Measurements from ENCODE around the gene BAIAP2L1. TPM values are rescaled to one million over a fixed set of nuclear protein-coding genes. Genes with fewer than 3 reads are reported as not detected.
"Not testable (repeated sequence)": the region's sequence is repeated elsewhere in the genome, so short reads cannot be mapped to it uniquely, and the experiment has no call there.

Gene BAIAP2L1
- total RNA-seq, 1 donor: 0.31 TPM

DNA sequence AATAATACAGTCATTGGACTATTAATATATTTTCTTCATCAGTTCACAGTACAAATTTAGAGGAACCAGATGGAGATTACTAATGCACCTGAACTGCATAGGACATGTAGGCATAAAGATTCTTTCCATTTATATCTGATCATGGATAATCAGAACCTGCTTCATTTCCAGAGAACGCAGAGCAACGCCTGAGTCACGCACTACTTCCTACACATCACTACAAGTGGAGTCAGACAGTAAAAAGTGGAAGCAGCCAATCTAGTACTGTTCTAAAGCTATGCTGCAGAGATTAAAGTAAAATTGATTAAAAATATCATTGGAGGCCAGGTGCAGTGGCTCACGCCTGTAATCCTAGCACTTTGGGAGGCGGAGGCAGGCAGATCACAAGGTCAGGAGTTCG lies 76.1 kb downstream of the BAIAP2L1 start:
- H3K4me1 ChIP-seq (ENCODE audit: insufficient read depth, low read length): no peaks in the 10 kb centered on the region
- no peak overlapping the region for H3K4me3 ChIP-seq (ENCODE audit: low read length)
- peaks cover 3% of the 10 kb centered on the region for H3K27me3 ChIP-seq (ENCODE audit: insufficient read depth, low read length)
- no peaks in the 10 kb centered on the region for H3K9me3 ChIP-seq (ENCODE audit: low read depth, low read length)

DNA sequence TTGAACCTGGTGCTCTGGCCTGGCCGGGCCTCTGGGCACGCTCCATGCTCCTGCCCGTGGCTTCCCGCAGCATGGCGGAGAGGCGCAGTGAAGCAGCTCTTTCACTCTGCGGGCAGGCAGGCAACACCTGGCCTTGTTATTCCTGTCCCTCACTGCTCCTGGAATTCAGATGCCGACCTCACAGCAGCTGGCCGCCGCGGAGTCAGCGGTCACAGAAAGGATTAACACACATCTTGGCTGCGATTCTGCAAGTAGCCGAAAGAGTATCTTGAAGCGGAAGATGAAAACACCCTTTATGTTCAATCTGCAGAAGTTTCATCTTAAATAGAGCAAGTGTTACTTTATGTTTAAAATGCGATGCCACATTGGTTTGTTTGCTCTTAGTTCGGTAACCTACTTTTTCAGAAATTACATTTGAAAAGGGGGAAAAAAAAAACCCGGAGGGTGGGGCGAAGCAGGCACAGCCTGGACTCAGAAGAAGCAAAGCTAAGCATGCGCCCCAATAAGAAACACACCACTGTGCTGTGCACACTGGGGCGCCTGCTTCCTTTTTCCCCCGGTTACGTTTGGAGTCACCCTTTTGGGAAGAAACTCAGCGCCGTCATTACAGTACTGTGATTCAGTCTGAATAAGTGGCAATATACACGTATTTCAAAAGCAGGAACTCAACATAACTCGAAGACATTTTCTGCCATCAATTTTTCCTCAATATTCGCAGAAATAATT lies 77.1 kb downstream of the BAIAP2L1 start:
- Histone ChIP-seq H3K27me3 (ENCODE audit: insufficient read depth, low read length) (peaks cover 3% of the 10 kb centered on the region), H3K4me1 (ENCODE audit: insufficient read depth, low read length) (no peaks in the 10 kb centered on the region)

GRCh38 chr7:98322331-98323270 lies 78.3 kb downstream of the BAIAP2L1 start:
- Histone ChIP-seq H3K4me3 (ENCODE audit: low read length) (no peak overlapping the region), H3K4me1 (ENCODE audit: insufficient read depth, low read length) (no peaks in the 10 kb centered on the region), H3K9me3 (ENCODE audit: low read depth, low read length) (no peaks in the 10 kb centered on the region)

More for the DNA sequence above, 77.1 kb downstream of the BAIAP2L1 start:
- Histone ChIP-seq H3K9me3 (ENCODE audit: low read depth, low read length) (no peaks in the 10 kb centered on the region), H3K4me3 (ENCODE audit: low read length) (no peak overlapping the region)

DNA sequence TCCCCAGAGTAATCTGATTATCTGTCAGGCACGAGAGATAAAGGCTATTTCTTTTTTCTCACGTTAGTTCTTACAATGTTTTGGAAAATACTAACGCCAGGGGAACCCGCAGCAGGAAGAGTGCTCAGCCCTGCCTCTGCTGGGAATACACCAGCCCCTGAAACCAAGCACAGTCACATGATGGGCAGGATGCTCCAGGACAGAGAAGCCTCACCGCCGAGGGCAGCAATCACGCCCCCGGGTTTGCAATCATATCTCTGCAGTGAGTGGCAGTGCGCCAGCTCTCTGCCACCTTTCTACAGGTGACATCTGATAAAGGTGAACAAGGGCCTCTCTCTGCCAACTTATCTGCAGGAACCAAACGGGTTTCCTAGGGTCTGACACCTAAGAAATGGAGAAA lies 79.6 kb downstream of the BAIAP2L1 start:
- no peak overlapping the region for H3K4me3 ChIP-seq (ENCODE audit: low read length)
- H3K27me3 ChIP-seq (ENCODE audit: insufficient read depth, low read length): peaks cover 3% of the 10 kb centered on the region
- no peaks in the 10 kb centered on the region for H3K9me3 ChIP-seq (ENCODE audit: low read depth, low read length)
- H3K4me1 ChIP-seq (ENCODE audit: insufficient read depth, low read length): no peaks in the 10 kb centered on the region

More at GRCh38 chr7:98322331-98323270, 78.3 kb downstream of the BAIAP2L1 start:
- peaks cover 3% of the 10 kb centered on the region for H3K27me3 ChIP-seq (ENCODE audit: insufficient read depth, low read length)

GRCh38 chr7:98319176-98319575 lies 81.7 kb downstream of the BAIAP2L1 start:
- Histone ChIP-seq H3K9me3 (ENCODE audit: low read depth, low read length) (no peaks in the 10 kb centered on the region), H3K27me3 (ENCODE audit: insufficient read depth, low read length) (peaks cover 3% of the 10 kb centered on the region), H3K4me1 (ENCODE audit: insufficient read depth, low read length) (peaks cover 6% of the 10 kb centered on the region), H3K4me3 (ENCODE audit: low read length) (no peak overlapping the region)

GRCh38 chr7:98317366-98318040 lies 83.4 kb downstream of the BAIAP2L1 start:
- Histone ChIP-seq H3K9me3 (ENCODE audit: low read depth, low read length) (no peaks in the 10 kb centered on the region), H3K4me1 (ENCODE audit: insufficient read depth, low read length) (peaks cover 6% of the 10 kb centered on the region), H3K4me3 (ENCODE audit: low read length) (no peak overlapping the region), H3K27me3 (ENCODE audit: insufficient read depth, low read length) (peaks cover under 1% of the 10 kb centered on the region)

GRCh38 chr7:98315994-98316527 lies 84.8 kb downstream of the BAIAP2L1 start:
- H3K4me1 ChIP-seq (ENCODE audit: insufficient read depth, low read length); H3K9me3 ChIP-seq (ENCODE audit: low read depth, low read length); H3K4me3 ChIP-seq (ENCODE audit: low read length); H3K27me3 ChIP-seq (ENCODE audit: insufficient read depth, low read length): not testable (repeated sequence)

- Histone ChIP-seq H3K27me3 (ENCODE audit: insufficient read depth, low read length) (no peaks in the 10 kb centered on the region), H3K4me3 (ENCODE audit: low read length) (no peak overlapping the region), H3K9me3 (ENCODE audit: low read depth, low read length) (no peaks in the 10 kb centered on the region), H3K4me1 (ENCODE audit: insufficient read depth, low read length) (peaks cover 6% of the 10 kb centered on the region)
Observed at GRCh38 chr7:98315318-98315993, 85.4 kb downstream of the BAIAP2L1 start.

DNA sequence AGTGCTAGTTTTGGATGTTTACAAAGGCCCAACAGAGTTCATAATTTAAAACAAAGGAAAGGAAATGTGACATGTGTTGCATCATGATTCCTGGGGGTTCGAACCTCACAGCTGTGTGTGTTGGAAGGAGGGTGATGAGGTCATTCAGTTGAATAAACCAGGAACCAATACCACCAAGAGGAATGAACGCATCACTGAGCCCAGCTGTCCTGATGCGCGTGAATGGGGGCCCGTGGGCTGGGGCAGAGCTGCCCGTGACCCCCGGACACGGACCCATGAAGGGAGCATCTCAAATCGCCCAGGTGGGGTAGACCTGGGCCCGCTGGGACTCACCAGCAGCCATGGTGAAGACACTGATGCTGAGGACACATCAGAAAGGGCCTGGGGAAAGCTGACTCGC lies 86.4 kb downstream of the BAIAP2L1 start:
- Histone ChIP-seq H3K9me3 (ENCODE audit: low read depth, low read length) (no peaks in the 10 kb centered on the region), H3K27me3 (ENCODE audit: insufficient read depth, low read length) (no peaks in the 10 kb centered on the region), H3K4me3 (ENCODE audit: low read length) (no peak overlapping the region), H3K4me1 (ENCODE audit: insufficient read depth, low read length) (peaks cover 6% of the 10 kb centered on the region)

DNA sequence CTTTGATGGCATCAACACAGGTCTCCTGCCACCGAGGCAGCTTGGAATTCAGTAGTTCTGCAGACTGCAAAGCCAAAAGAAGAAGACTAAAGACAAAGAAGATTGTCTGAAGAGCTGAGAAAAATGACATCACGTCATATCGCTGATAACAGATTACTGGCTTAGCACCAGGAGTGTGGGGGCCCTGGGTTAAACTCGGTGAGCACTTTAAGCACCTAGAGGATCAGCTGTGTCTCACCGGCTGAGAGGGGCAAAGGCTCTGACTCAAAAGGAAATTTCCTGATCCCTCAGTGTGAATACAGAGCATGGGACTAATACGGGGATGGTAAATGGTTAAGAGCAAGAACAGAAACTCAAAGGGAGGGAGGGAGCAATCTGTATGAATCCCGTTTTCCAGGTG lies 88.7 kb downstream of the BAIAP2L1 start:
- Histone ChIP-seq H3K4me1 (ENCODE audit: insufficient read depth, low read length) (peaks cover 6% of the 10 kb centered on the region), H3K9me3 (ENCODE audit: low read depth, low read length) (no peaks in the 10 kb centered on the region), H3K27me3 (ENCODE audit: insufficient read depth, low read length) (no peaks in the 10 kb centered on the region), H3K4me3 (ENCODE audit: low read length) (no peak overlapping the region)

DNA sequence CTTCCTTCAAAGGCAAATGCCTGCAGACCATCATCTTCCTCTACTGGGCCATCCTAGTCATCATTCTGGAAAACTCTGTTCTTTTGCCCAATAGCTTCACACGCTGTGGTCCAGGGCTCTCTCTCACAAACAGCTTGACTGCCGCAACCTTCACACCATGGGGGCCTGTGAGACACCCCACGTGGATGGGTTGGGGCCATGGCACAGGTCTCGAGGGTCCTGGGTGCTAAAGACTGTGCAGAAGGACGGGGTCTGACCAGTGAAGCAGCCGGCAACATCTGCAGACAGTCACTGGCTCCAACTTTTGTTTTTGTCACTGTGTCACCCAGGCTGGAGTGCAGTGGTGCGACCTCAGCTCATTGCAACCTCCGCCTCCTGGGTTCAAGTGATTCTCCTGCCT lies 91.3 kb downstream of the BAIAP2L1 start:
- Histone ChIP-seq H3K27me3 (ENCODE audit: insufficient read depth, low read length) (no peaks in the 10 kb centered on the region), H3K4me3 (ENCODE audit: low read length) (no peak overlapping the region), H3K9me3 (ENCODE audit: low read depth, low read length) (no peaks in the 10 kb centered on the region), H3K4me1 (ENCODE audit: insufficient read depth, low read length) (no peaks in the 10 kb centered on the region)

DNA sequence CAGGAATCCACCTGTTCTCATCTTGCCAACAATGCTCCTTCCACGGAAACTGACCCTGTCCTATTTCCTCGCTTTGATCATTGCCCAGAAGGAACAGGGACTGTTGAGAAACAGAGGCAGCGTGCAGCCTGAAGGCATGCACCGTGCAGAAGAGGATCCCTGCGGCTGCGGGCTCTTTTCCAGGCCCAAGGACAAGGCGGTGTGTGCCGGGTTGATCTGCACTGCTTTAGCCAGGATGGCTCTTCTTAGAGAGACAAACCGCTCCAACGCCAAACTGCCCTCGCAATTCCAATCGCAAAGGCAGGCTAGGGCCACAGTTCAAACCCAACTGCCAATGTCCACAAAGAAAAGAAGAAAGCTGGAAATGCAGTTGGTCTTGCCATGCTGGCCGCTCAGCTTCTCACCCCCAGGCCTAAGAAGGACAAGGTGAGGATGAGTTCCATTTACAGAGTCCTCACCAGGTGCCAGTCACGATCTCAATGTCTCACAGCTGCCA lies 92.9 kb downstream of the BAIAP2L1 start:
- Histone ChIP-seq H3K27me3 (ENCODE audit: insufficient read depth, low read length) (no peaks in the 10 kb centered on the region), H3K9me3 (ENCODE audit: low read depth, low read length) (no peaks in the 10 kb centered on the region), H3K4me3 (ENCODE audit: low read length) (no peak overlapping the region), H3K4me1 (ENCODE audit: insufficient read depth, low read length) (no peaks in the 10 kb centered on the region)

DNA sequence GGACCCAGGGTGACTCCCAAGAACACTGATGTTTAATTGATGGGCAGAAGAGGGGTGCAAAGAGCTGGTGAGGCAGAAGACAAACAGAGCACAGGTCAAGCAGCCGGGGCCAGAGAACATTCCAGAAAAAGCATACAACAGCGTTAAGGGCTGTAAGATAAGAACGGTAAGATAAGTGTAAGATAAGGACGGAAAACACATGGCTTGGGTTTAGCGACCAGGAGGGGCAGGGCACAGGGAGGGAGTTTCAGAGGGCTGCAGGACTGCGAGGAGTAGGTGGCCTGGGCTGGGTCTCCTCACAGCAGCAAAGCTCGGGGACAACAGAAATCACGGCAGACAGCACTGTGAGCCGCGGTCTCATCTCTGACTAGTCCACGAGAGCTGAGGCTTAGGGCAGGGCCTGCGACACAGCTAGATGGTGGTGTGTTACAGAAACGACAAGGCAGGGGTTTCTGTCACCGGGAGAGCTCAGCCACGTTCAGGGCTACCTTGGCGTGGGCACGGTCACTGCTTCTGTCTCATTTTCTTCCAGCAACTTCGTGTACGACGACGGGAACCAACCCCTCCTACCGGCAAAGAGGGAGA lies 94.8 kb downstream of the BAIAP2L1 start:
- Histone ChIP-seq H3K4me3 (ENCODE audit: low read length) (no peak overlapping the region), H3K27me3 (ENCODE audit: insufficient read depth, low read length) (no peaks in the 10 kb centered on the region), H3K9me3 (ENCODE audit: low read depth, low read length) (no peaks in the 10 kb centered on the region), H3K4me1 (ENCODE audit: insufficient read depth, low read length) (no peaks in the 10 kb centered on the region)

- no peaks in the 10 kb centered on the region for H3K4me1 ChIP-seq (ENCODE audit: insufficient read depth, low read length)
- H3K27me3 ChIP-seq (ENCODE audit: insufficient read depth, low read length): no peaks in the 10 kb centered on the region
- H3K9me3 ChIP-seq (ENCODE audit: low read depth, low read length): no peaks in the 10 kb centered on the region
- no peak overlapping the region for H3K4me3 ChIP-seq (ENCODE audit: low read length)
Observed at GRCh38 chr7:98303906-98304305, 97.0 kb downstream of the BAIAP2L1 start.
